Measurements from ENCODE around the gene SIGLEC10.

SIGLEC10 gene

DNA sequence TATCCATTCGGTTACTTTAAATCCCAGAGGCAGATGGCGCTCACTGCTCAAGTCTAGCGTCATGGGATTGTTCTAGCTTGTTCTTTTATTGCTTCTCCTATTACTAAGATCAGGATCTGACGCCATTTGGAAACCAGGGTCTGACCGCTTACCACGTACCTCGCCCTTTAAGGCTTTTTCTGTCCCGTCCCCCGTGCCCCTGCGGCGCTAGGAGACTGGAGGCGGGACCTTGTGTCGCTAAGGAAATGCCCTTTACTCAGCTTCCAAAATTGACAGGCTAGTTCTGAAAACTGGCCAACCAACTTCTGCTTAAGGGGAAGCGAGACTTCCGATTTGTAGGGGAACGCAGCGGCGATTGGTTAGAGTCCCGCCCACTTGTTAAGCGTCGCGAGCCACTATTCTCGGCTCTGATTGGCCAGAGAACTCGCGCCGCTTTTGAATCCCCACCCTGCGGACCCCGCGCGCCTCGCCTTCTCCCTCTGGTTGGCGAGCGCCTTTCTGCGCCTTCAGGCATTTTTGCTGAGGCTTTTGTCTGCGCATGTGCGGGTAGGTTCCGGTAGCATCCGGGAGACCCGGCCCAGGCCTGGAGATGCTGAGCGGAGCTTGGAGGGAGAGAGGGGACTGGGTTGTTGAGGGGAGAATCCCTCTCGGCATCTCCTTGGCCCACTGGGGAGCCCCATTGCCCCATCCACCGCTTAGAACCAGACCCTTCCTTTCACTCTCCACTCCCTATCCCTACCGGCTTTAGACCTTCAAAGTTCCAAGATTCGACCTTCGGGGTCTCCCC lies 23.2 kb downstream of the SIGLEC10 start:
- peak; percentile 97 for DNase-seq (ENCODE audit: low spot score)

DNA sequence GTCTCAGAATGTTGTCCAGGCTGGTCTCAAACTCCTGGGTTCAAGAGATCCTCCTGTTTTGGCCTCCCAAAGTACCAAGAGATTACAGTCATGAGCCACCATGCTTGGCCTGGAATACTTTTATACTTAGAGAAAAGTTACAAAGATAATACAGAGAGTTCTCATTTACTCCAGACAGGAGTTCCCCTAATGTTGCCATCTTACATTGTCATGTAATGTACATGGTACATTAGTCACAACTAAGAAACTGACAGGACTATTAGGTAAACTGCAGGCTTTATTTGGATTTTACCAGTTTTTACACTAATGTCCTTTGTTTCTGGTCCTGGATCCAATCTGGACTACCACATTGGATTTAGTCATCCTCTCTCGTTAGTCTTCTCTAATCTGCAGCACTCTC lies 24.7 kb downstream of the SIGLEC10 start:
- DNase-seq (ENCODE audit: low spot score): no peak

DNA sequence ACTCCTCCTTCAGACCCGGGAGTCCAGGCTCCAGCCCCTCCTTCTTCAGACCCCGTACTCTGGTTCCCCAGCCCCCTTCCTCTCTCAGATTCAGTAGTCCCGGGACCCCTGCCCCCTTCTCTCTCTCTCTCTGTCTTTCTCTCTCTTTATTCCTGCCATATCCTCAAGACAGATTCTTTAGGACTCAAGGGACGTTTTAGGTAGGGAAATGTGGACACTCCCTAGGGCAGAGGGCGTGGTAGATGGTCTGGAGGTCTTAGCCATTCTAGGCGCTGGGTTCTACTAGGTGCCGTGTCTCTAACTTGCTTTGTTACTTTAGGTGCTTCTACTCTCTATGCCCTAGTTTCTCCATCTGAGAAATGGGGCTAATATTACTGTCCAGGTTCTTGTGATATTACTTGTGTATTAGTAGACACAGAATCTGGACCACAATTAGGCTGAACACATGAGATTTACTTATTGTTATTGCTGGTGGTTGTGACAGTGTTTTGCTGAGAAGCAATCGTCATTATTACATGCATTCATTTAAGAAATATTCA lies 26.3 kb downstream of the SIGLEC10 start:
- no peak for DNase-seq (ENCODE audit: low spot score)

DNA sequence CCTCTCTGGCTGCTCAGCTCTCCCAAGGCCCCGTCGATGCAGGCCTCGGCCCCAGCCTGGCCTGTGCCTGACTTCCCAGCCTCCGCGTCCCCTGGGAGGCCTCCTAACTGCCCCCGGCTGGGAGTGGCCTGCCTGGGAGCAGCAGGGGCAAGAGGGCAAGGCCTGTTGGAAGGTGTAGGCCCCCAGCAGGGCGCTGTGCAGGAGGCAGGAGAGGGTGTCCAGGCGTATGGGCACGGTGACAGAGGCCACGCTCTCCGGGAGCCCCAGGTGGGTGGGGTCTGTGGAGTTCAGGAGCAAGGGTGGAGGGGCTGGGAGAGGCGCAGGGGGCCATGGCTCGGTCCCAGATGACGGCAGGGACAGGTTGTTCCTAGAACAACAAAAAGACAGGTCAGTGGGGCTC lies 28.3 kb downstream of the SIGLEC10 start:
- no peak for DNase-seq (ENCODE audit: low spot score)

DNA sequence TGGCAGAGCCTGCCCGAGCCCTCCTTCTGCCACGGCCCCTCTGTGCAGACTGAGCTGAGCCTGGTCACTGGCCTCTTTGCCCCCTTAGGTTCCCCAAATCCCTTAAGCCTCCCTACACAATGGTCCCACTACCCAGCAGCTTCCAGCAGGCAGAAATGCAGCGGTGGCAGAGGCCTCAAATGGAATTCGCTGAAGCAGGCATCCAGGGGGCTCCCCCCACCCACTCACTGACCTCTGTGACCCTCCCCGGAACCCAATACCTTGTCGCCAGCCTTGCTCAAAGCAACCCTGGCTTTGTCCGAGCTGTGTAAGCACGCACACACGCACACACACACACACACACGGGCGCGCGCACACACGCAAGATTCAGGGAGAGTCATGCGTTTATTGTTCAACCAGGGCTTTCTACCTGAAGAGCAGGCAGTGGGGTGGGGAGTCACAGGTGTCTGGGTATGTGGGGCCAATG lies 29.5 kb downstream of the SIGLEC10 start, which contains the start of gene LIM2:
LIM2 (minus strand) TSS at position 51 of the 466 bp plus-strand sequence. CDS start 531 bp downstream, outside the sequence.
- DNase-seq (ENCODE audit: low spot score): no peak

DNA sequence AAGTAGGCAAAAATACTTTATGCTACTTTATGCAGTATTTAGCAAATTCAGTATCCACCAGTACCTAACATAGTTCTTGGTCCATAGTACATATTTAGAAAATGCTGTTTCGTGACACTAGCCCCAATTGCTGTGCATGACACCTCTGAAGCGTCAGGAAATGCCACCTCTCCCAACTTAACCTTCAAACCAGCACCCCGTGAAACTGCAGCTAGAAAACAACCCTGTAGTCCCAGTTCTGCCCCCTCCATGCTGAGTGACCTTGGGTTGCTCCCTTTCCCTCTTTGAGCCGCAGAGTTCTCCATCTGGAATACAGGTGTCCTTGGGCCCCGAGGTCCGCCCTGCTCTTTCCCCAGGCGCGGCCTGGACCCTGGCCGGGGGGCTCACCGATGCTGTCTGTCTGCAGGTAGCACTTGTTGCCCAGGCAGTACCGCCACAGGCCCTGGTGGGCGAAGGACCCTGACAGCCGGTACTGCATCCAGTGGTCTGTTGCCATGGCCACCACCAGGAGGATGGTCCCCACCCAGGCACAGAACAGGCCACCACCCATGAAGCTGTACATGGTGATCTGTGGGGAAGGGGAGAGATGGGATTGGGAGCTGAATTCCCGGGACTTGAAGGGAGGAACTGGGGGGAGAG lies 30.4 kb downstream of the SIGLEC10 start:
- DNase-seq (ENCODE audit: low spot score): no peak

DNA sequence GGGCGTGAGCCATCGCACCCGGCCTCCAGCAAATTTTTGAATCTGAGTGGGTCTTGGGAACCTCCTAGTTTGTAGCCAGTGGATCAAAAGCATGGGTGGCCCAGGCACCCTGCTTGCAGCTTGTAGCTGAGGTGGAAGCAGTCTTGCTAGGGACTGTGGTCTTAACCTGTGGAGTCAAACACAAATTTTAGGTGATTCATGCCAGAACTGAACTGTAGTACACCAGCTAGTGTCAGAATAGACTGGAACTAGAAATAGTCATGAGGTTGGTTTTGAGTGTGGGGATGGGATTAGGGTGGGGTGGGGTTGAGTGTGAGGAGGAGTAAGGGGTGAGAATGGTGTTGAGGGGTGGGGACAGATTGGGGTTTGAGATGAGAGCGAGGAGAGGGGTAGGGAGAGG lies 35.4 kb downstream of the SIGLEC10 start:
- DNase-seq (ENCODE audit: low spot score): no peak

DNA sequence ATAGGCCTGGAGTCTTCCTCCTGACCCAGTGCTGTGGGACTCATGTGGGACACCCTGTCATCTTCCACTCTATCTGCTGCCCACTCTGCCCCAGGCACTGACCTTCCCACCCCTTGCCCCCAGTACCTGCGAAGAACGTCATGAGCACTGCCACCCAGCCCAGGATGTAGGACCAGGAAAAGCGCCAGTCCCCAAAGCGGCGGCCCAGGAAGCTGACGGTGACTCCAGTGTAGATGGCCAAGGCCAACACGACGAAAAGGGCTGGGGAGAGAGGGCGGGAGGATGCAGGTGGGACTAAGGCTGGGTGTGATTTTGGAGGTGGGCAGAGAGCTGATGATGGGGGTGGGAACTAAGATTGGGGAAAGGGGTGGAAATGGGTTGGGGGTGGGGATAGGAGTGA lies 37.1 kb downstream of the SIGLEC10 start:
- DNase-seq (ENCODE audit: low spot score): no peak

DNA sequence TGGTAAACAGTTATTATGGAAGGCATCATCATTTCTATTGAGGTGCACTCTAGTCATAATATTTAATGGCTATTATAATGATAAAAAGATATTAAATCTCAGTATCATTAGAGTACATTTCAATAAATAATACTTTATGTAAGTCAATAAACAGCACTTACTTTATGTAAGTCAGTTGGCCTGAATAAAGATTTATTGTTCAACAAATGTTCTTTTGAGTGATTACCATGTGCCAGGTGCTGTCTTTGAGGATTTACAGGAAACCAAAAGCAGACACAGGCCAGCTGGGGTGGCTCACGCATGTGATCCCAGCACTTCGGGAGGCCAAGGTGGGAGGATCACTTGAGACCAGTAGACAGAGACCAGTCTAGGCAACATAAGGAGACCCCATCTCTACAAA lies 40.0 kb downstream of the SIGLEC10 start:
- no peak for DNase-seq (ENCODE audit: low spot score)

DNA sequence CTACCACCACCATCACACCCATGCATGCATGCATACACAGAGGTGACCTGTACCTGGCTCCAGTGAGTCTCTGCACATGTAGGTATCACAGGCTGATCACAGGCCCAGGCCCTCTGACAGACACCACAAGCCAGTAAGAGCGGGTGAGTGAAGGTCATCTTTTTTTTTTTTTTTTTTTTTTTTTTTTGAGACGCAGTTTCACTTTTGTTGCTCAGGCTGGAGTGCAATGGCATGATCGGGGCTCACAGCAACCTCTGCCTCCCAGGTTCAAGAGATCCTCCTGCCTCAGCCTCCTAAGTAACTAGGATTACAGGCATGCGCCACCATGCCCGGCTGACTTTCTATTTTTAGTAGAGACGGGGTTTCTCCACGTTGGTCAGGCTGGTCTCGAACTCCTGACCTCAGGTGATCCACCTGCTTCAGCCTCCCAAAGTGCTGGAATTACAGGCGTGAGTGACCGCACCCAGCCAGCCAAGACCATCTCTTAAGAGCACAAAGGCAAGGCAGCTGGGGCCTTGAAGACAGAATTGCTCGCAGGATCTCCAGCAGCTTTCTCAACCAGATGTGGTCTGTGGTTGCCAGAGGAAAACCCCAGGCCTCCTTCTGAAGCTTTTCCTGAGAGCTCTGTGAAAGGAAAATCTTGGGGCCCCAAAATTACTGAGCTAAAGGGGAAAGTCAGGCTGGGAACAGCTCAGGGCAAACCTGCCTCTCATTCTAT lies 41.8 kb downstream of the SIGLEC10 start:
- no peak for DNase-seq (ENCODE audit: low spot score)

DNA sequence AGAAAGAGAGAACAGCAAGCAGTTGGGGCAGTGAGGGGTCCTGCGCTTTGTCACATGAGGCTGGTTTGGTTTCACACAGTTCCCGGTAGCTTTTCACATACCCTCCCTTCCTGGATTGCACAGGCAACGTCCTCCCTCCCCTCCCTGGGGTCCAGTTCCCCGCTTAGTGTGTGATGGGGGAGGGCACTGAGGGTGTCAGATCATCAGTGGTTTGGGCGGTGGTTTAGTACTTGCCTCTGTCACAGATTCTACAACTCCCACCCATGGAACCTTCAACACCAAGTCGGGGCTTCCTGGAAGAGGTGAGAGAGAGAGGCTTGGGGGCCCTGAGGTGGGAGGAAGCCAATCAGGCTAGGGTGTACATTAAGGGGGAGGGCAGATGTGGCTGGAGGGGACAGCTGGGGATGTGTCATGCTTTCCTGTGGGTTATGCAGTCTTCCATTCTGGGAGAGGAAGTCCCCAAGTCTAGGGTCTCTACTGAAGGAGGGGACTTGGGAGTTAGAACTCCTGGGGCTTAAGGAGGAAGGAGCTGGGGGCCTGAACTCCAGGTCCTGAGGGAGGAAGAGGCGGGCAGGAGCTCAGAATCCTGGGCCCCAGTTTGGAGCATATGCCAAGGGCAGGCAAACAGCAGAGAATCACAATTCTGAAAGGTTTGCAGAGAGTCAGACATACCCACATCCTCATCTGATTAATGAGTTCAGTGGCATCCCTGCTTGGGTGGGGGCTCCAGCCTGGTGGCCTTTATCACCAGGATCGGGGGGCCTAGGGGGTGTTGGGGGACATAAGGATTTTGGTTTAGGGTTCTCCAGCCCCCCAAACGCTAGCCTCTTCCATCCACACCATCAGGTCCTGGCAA lies 44.6 kb downstream of the SIGLEC10 start, which contains the start of gene NKG7:
NKG7 (minus strand) TSS at position 6 of the 856 bp plus-strand sequence. CDS start 119 bp downstream, outside the sequence.
- DNase-seq (ENCODE audit: low spot score): no peak

DNA sequence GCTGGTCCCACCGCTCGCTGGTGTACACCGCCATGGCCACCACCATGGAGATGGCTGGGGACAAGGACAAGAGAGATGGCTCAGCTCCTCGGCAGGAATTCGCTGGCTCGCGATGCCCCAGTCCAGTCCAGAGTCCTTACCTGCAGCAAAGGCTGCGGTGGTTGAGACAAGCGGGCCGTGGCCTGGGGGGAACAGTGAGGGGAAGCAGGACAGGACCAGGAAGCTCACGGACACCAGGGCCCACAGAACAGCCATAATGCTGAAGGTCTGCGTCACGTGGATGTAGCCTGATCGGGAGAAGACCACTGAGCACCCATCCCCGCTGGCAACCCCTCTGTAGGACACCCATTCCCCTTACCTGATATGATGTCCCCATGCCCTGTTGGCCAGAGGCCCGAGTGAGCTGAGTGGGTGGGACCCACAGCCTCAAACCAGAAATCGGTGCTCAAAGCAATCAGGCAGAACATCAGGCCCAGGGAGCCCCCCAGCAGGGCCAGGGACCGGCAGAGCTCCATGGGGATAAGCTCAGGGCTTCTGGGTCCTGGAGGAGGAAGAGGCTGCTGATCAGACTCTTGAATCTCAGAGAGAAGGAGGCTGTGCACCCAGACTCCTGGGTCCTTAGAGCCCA lies 45.3 kb downstream of the SIGLEC10 start:
- DNase-seq (ENCODE audit: low spot score): no peak

DNA sequence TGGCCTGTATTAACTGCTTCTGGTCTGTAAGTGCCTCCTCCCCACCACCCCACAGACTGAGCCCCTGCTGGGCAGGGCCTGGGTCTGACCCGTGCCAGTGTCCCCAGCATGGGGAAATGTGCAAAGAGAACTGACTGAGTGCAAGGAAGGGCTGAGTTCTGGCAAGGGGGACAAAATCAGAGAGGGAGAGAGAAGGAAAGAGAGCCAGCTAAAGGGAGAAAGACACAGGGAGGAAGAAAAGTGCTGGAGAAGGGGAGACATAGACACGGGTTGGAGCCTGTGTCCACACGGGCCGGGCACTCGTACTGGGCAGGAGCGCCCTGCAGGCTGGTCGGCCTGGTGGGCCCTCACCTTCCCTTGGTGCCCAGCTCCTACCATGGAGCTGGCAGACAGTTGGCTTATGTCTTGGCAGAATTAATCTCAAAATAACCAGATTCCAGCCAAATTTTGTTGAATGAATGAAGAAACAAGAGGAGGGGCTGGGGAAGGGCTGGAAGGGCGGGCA lies 46.2 kb downstream of the SIGLEC10 start:
- no peak for DNase-seq (ENCODE audit: low spot score)

DNA sequence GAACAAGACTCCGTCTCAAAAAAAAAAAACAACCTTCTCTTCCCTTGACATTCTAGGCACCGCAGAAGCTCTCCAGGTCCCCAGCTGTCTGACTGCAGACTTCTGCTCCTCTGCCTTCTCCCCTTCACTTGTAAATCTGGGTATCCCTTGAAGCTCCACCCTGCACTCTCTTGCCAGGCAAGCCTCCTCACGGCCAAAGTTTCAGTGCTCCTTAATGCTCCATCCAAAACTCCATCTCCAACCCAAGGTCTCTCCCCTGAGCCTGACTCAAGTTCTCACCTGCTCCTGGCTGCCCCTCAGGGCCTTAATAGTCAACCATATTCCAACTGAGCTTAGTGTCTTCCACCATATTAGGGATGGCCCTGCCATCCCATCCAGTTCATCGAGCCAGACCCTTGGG lies 47.2 kb downstream of the SIGLEC10 start:
- no peak for DNase-seq (ENCODE audit: low spot score)

DNA sequence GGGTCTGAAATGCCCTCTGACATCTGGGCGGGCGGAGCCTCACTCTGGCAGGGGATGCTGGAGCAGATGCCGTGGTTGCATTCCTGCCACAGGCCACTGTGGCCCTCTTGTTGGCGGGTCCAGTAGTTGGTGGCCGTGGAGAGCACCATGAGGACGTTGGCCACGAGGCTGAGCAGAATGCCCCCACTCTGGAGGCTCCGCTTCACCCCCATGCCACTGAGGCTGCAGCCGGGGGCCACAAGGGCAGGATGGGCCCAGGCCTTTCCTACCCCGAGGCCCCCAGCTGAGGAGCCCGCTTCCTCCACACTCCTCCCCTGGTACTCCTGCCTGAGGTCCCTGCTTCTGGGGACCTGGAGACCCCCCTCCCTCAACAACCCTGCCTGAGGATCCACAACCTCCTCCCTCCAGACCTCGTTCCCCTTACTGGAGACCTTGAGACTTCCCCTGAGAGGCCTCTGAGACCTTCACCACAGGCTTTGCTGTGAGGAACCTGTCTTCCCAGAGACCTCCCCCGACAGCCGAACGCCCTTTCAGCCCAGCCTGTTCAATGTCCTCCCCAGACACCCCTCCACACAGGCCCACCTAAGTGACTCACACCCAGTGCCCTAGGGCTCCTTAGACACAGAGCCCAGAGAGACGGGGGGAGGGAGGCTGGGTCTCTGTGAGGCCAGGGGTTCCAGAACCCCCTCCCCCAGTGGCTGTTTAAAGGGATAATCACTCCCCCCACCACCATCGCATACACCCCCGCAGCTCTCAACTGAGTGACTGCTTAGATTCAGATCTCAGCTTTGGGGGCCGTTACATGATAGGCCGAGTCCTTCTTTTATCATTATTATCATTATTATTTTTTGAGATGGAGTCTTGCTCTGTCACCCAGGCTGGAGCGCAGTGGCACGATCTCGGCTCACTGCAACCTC lies 48.8 kb downstream of the SIGLEC10 start, which contains the start of gene CLDND2:
CLDND2 (minus strand) TSS at position 638 of the 917 bp plus-strand sequence; CDS start at position 212, 426 bp downstream.
- DNase-seq (ENCODE audit: low spot score): peak; percentile 26

DNA sequence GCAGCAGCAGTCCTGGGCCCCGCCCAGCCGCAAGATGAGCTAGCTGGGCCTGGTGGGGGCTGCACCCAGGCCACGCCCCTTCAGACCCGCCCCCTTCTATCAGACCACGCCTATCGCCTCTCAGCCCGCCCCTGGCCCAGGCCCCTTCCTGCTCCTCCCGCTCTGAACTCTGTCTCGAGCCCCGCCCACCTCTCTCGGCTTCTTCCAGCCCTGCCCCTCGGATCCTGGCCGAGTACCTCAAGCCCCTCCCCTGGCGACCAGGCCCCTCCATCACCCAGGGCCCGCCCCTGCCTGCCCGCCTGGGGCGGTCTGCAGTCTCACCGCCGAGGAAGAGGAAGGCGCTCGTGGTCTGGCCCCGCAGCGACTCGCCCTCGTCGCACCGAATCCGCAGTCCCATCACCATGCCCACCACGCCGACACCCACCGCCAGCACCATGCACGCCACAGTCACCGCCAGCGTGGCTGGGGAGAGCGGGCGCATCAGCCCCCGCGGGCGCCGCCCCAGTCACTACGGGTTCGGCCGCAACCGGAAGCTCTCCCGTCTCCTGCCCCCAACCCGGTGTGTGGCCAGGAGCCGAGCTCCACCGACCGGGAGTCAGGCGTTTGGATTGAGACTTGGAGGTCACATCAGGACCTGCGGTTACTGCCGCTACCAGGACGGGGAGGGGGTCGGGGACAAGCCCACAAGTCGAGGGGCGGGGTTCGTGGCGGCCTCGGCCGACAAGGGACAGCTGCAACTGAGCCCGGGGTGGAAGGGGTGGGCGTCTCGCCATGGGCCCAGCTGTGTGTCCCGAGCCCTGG lies 49.7 kb downstream of the SIGLEC10 start:
- DNase-seq (ENCODE audit: low spot score): peak; percentile 99

DNA sequence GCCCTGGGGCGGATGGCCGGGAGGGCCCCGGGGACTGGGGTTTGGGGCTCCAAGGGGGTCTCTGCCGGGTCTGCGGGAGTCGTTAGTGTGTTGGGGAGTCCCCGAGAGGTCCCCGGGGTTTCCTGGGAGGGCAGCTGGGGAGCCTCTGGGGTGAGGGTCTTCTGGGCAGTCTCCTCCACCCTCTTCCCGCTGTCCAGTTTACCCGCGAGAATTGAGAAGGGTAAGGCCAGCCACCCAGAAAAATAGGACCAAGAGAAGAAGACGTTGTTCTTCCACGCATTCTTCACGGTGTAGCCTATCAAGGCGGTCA lies 50.2 kb downstream of the SIGLEC10 start:
- DNase-seq (ENCODE audit: low spot score): no peak

DNA sequence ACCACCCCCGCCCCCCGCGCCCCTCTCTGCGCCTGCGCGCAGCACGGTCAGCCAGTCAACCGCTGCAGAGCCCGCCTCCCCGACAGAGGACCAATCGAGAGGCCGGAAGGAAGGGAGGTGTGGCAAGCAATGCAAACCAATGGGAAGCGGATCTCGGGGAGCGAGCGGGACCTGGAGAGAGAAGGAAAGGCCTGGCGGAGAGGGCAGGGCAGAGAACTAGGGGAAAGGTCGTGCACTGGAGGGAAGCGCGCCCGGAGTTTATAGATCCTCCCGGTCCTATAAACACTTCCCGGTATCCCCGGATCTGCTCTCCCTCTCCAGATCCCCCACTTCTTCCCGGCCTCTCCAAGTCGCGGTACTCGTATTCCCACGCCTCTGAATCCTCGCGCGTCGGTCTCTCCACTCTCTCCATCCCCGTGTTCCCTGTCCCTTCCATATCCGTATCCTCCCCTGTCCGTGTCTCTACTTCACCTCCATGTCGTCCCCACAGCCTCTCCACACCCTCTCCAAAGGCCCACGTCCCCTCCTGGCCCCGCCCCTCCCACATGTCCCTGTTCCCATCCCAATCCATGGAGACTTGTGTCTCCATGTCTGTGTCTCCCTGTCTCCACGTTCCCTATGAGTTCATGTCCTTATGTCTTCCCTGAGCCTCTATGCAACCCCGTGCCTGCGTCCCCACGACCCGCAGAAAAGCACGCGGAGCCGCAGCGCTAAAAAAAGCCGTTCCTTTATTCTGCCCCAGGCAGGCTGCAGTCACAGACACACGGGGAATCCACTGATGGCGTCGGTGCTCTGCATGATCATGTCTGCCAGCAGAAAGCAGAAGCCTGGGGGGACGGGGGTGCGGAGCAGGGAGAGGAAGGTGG lies 50.8 kb downstream of the SIGLEC10 start:
- peak; percentile 97 for DNase-seq (ENCODE audit: low spot score)
